Motor neuron (in vitro differentiated cells): Measurements from ENCODE around the gene SMAD3. TPM values are rescaled to one million over a fixed set of nuclear protein-coding genes. Genes with fewer than 3 reads are reported as not detected.

ENCODE experiments used
- ATAC-seq, 8 experiments: fragments of 200-7000 bp; cut with Tn5 transposase; replicated peaks in 6 of 8; 2 replicates each; pipeline ENCODE4 v1.8.0; 2021; ENCODE audit warnings: mild to moderate bottlenecking in 8 of 8, moderate library complexity in 8 of 8
- H3K27ac ChIP-seq, 2 donors: fragments of 250-450 bp; sonication (Bioruptor Pico); 2 replicates each; pipeline ENCODE4 v1.9.0; 2021; ENCODE audit warnings: antibody characterized with exemption in 2 of 2, mild to moderate bottlenecking in 2 of 2, moderate library complexity in 1 of 2
- H3K4me1 ChIP-seq, 2 donors: fragments of 250-450 bp; sonication (Bioruptor Pico); replicated peaks in 1 of 2; 2 replicates each; pipeline ENCODE4 v1.6.1; 2021; ENCODE audit warnings: antibody characterized with exemption in 2 of 2, mild to moderate bottlenecking in 2 of 2, moderate library complexity in 1 of 2
- H3K4me3 ChIP-seq, 5 donors: fragments of 250-450 bp; sonication (Bioruptor Pico); 2 replicates each; pipeline ENCODE4 v1.9.0; 2021; ENCODE audit warnings: antibody characterized with exemption in 5 of 5, mild to moderate bottlenecking in 5 of 5, moderate library complexity in 4 of 5
- WGBS, 10 experiments: fragments of 450-650 bp; shearing (Covaris generic); methylation state at CpG; one replicate each; pipeline ENCODE4 v1.0.0; 2022; 5-methylcytosine and 5-hydroxymethylcytosine counted together
- in situ Hi-C, 9 experiments: fragments of 400-800 bp; cut with MboI; loops; one replicate each; pipeline ENCODE4 v1.15.0; 2021; ENCODE audit warnings: low sequenced_read_pairs in 9 of 9, low pct_unique_long_range_greater_than_20kb in 2 of 9; ENCODE audit not compliant: unreplicated experiment in 9 of 9
- total RNA-seq, 8 experiments: library from RNA; unstranded; fragments of 300-600 nt; gene quantifications; 2 replicates each; pipeline versions ENCODE4 v1.2.3 to v1.2.4, GENCODE V29; 2022

The SMAD3 gene
- total RNA-seq, 8 experiments from 2014 or later = 4.4 to 57.9 (median 13.9) TPM

- WGBS, 10 experiments = 43 to 100% (median 92%) methylated on average over 1 to 2 of the region's 2 CpGs; no CpG with 5 or more reads in 2 of the 10 experiments
- no peak for ATAC-seq
- in situ Hi-C loops = no loop called here
- H3K4me3 ChIP-seq = no peak overlapping the region
- H3K27ac ChIP-seq = no peak overlapping the region
- no peaks in the 10 kb centered on the region for H3K4me1 ChIP-seq
These were observed 143.0 kb downstream of the SMAD3 start for GRCh38 chr15:67208396-67208795.

DNA sequence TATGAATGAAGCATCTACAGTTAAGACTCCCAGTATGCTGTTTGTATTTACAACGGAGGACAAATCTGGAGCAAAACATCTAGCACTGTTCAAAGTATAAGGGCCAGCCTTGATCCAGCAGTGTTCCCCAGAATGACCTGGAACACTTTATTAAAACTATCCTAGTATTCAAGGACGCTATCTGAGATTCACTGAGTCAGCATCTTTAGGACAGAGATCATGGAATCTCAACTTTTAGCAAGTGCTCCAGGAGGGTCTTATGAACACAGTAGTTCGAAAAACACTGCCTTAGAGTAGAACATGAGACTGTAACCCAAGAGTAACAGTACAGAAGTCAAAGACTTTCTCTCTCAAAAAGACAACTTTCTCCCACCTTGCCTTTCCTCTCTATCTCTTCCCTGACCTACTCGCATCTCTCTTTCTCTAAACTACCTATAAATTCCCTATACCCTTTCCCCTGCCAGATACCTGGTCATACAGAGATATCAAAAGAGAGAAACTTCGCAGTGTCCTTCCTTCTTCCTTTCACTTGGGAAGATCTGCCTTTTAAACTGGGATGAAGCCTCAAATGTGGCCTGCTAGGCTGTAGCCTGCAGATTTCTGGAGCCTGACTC is 145.3 kb downstream of the SMAD3 start:
- no peak overlapping the region for H3K4me3 ChIP-seq
- in situ Hi-C loops = no loop called here
- H3K4me1 ChIP-seq = no peaks in the 10 kb centered on the region
- no peak for ATAC-seq
- 88 to 100% (median 96%) methylated on average over 1 to 5 of the region's 5 CpGs; no CpG with 5 or more reads in 2 of the 10 experiments for WGBS, 10 experiments
- H3K27ac ChIP-seq = no peak overlapping the region

DNA sequence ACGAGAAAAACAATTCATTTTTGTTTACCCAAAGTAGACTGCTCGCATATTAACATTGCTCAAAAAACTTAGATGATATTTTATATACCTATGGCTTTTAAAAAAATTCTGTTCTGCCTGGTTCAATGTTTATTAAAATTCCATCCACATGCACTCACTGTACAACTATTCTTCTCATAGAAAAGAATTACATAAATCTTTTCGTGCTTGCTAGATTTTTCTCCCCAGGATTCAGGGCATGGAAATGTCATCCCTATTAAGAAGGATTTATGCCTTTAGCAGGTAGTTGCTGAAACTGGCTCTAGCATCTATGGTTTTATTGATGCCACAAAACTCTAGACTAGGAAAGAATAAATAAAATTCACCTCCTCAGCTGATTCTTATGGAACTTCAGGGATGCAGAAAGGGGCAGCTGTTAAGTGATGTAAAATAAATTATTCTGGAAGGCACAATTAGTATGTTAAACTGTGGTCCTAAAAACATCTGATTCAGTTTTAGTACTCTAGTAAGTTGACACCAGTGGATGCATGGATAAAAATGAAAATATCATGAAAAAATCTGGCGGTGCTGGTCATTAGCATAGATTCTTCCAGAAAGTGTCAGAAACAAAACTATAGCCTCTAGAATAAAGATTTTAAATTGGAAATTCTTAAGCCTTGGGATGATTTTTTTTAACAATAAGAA is 147.4 kb downstream of the SMAD3 start:
- WGBS, 10 experiments = 55 to 100% (median 87%) methylated on average over 2 to 4 of the region's 4 CpGs; no CpG with 5 or more reads in 1 of the 10 experiments
- Histone ChIP-seq H3K4me1 (no peaks in the 10 kb centered on the region), H3K4me3 (no peak overlapping the region), H3K27ac (no peak overlapping the region)
- in situ Hi-C loops = no loop called here
- ATAC-seq = peak in 4 of 8 experiments; percentile 32 to 79 (median 58)

GRCh38 chr15:67215102-67215501 is 149.7 kb downstream of the SMAD3 start:
- Histone ChIP-seq H3K27ac (no peak overlapping the region), H3K4me3 (no peak overlapping the region), H3K4me1 (no peaks in the 10 kb centered on the region)
- peak in 2 of 8 experiments; percentile 23 to 91 for ATAC-seq
- in situ Hi-C loops = no loop called here
- 7 to 97% (median 71%) methylated on average over 1 to 6 of the region's 6 CpGs for WGBS, 10 experiments

DNA sequence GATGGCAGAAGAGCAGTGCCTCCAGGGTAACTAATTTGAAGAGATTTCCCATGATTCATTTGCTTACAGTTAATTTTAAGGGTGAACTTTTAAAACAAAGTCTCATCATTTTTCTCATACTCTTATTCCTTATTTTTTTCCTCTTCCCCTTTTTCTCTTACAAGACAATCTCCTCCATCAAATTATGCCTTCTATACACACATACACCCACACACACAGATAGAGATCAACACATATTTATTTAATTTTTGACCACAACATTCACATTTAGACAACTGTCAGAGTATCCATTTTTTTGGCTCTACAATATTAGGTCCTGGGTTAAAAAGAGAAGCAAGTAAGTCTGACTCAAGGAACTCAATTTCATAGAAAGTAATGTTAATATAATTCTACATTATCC is 151.5 kb downstream of the SMAD3 start:
- ATAC-seq = no peak
- H3K27ac ChIP-seq = no peak overlapping the region
- no peaks in the 10 kb centered on the region for H3K4me1 ChIP-seq
- H3K4me3 ChIP-seq = no peak overlapping the region
- in situ Hi-C loops = no loop called here

- ATAC-seq = no peak
- Histone ChIP-seq H3K4me1 (no peaks in the 10 kb centered on the region), H3K27ac (no peak overlapping the region), H3K4me3 (no peak overlapping the region)
- in situ Hi-C loops = no loop called here
These were observed 153.0 kb downstream of the SMAD3 start for GRCh38 chr15:67218428-67218827.

DNA sequence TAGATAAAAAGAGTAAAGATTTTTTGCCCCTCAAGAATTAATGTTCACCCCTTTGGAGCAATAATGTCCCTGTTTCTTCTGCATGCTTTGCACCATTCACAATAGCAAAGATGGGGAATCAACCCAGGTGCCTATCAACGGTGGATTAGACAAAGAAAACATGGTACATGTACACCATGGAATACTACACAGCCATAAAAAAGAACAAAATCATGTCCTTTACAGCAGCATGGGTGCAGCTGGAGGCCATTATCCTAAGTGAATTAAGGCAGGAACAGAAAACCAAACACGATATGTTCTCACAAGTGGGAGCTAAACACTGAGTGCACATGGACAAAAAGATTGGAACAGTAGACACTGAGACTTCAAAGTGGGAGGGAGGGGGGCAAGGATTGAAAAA is 153.9 kb downstream of the SMAD3 start:
- H3K4me3 ChIP-seq = no peak overlapping the region
- H3K4me1 ChIP-seq = no peaks in the 10 kb centered on the region
- H3K27ac ChIP-seq = no peak overlapping the region
- 67 to 100% (median 93%) methylated on average over 1 to 2 of the region's 2 CpGs; no CpG with 5 or more reads in 2 of the 10 experiments for WGBS, 10 experiments
- in situ Hi-C loops = no loop called here
- no peak for ATAC-seq

- in situ Hi-C loops = no loop called here
- no peak for ATAC-seq
- Histone ChIP-seq H3K4me3 (no peak overlapping the region), H3K27ac (no peak overlapping the region), H3K4me1 (no peaks in the 10 kb centered on the region)
- 74 to 100% (median 97%) methylated on average over 1 to 3 of the region's 3 CpGs; no CpG with 5 or more reads in 1 of the 10 experiments for WGBS, 10 experiments
These were observed 159.5 kb downstream of the SMAD3 start for GRCh38 chr15:67224889-67225288.

DNA sequence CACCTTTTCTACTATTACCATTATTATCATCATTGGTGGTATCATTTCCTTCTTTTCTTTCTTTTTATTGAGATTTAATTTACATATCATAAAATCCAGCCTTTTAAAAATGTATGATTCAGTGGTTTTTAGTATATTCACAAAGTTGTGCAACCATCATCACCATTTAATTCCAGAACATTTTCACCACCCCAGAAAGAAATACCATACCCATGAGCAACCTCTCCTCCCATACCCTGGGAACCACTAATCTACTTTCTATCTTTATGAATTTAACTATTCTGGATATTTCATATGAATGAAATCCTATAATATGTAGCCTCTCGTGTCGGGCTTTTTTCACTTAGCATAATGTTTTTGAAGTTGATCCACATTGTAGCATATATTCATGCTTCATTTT is 159.9 kb downstream of the SMAD3 start:
- ATAC-seq = peak in 3 of 8 experiments; percentile 47 to 81 (median 65)
- WGBS, 10 experiments = 0 to 100% (median 82%) methylated on average over 1 to 2 of the region's 2 CpGs

GRCh38 chr15:67227431-67227830 is 162.0 kb downstream of the SMAD3 start:
- WGBS, 10 experiments = 33 to 100% (median 80%) methylated on average over 1 of the region's 1 CpG; no CpG with 5 or more reads in 3 of the 10 experiments
- ATAC-seq = no peak
- Histone ChIP-seq H3K4me3 (no peak overlapping the region), H3K4me1 (no peaks in the 10 kb centered on the region), H3K27ac (no peak overlapping the region)
- in situ Hi-C loops = no loop called here

More for the DNA sequence above, 159.9 kb downstream of the SMAD3 start:
- in situ Hi-C loops = no loop called here
- Histone ChIP-seq H3K4me3 (no peak overlapping the region), H3K4me1 (no peaks in the 10 kb centered on the region), H3K27ac (no peak overlapping the region)

GRCh38 chr15:67227846-67228245 is 162.4 kb downstream of the SMAD3 start:
- H3K4me1 ChIP-seq = no peaks in the 10 kb centered on the region
- 71 to 100% (median 100%) methylated on average over 1 of the region's 1 CpG; no CpG with 5 or more reads in 1 of the 10 experiments for WGBS, 10 experiments
- H3K4me3 ChIP-seq = no peak overlapping the region
- no peak overlapping the region for H3K27ac ChIP-seq
- in situ Hi-C loops = no loop called here
- ATAC-seq = no peak

GRCh38 chr15:67228286-67228685 is 162.9 kb downstream of the SMAD3 start:
- Histone ChIP-seq H3K4me3 (no peak overlapping the region), H3K27ac (no peak overlapping the region), H3K4me1 (no peaks in the 10 kb centered on the region)
- ATAC-seq = no peak
- in situ Hi-C loops = no loop called here
- 25 to 100% (median 71%) methylated on average over 1 of the region's 1 CpG; no CpG with 5 or more reads in 1 of the 10 experiments for WGBS, 10 experiments

DNA sequence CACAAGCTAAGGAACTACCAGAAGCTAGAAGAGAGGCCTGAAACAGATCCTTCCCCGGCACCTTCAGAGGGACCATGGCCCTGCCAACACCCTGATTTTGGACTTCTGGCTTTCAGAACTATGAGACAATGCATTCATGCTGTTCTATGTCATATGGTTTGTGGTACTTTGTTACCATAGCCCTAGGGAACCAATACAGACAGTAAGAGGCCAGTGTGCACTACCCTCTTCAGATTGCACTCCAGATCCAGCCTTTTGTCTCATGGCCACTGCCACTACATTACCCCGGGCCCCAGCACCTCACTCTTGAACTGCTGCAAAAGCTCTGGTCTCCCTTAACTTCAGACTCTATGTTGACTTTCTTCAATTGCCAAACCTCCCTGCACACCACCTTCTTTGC is 165.1 kb downstream of the SMAD3 start:
- in situ Hi-C loops = no loop called here
- WGBS, 10 experiments = 80 to 100% (median 92%) methylated on average over 1 to 2 of the region's 2 CpGs; no CpG with 5 or more reads in 4 of the 10 experiments
- Histone ChIP-seq H3K27ac (no peak overlapping the region), H3K4me1 (no peaks in the 10 kb centered on the region), H3K4me3 (no peak overlapping the region)
- peak in 1 of 8 experiments; percentile 52 for ATAC-seq

GRCh38 chr15:67232591-67232990 is 167.2 kb downstream of the SMAD3 start:
- H3K27ac ChIP-seq = no peak overlapping the region
- in situ Hi-C loops = no loop called here
- H3K4me1 ChIP-seq = no peaks in the 10 kb centered on the region
- ATAC-seq = no peak
- WGBS, 10 experiments = 85 to 100% (median 96%) methylated on average over 1 to 3 of the region's 3 CpGs
- no peak overlapping the region for H3K4me3 ChIP-seq
